GM19351 (cell line): ENCODE results near the gene ARHGEF28.

Experiments used
- ATAC-seq: cut with Tn5 transposase; IDR thresholded peaks from one replicate; pipeline ENCODE4 v1.9.1; 2021; ENCODE audit warnings: mild to moderate bottlenecking, moderate library complexity; ENCODE audit not compliant: unreplicated experiment

Gene ARHGEF28

GRCh38 chr5:73812962-73813588 is 187.1 kb downstream of the ARHGEF28 start:
- ATAC-seq: no peak

- ATAC-seq: no peak
Measured at GRCh38 chr5:73814233-73814846, 188.3 kb downstream of the ARHGEF28 start.

- no peak for ATAC-seq
Measured at GRCh38 chr5:73815631-73816030, 189.6 kb downstream of the ARHGEF28 start.

- no peak for ATAC-seq
Measured at GRCh38 chr5:73816656-73817420, 190.8 kb downstream of the ARHGEF28 start.

GRCh38 chr5:73818357-73818756 is 192.4 kb downstream of the ARHGEF28 start:
- no peak for ATAC-seq

- ATAC-seq: no peak
Measured at GRCh38 chr5:73820326-73820725, 194.3 kb downstream of the ARHGEF28 start.

- no peak for ATAC-seq
Measured at GRCh38 chr5:73821003-73821402, 195.0 kb downstream of the ARHGEF28 start.

GRCh38 chr5:73822278-73822988 is 196.4 kb downstream of the ARHGEF28 start:
- no peak for ATAC-seq

- no peak for ATAC-seq
Measured at GRCh38 chr5:73822989-73823339, 197.0 kb downstream of the ARHGEF28 start.

- ATAC-seq: no peak
Measured at GRCh38 chr5:73823508-73823925, 197.5 kb downstream of the ARHGEF28 start.

- no peak for ATAC-seq
Measured at GRCh38 chr5:73825199-73825598, 199.2 kb downstream of the ARHGEF28 start.

- no peak for ATAC-seq
Measured at GRCh38 chr5:73825736-73826135, 199.7 kb downstream of the ARHGEF28 start.

- ATAC-seq: no peak
Measured at GRCh38 chr5:73826301-73827105, 200.5 kb downstream of the ARHGEF28 start.

GRCh38 chr5:73827106-73827450 is 201.1 kb downstream of the ARHGEF28 start:
- ATAC-seq: no peak

GRCh38 chr5:73828465-73828864 is 202.5 kb downstream of the ARHGEF28 start:
- no peak for ATAC-seq

GRCh38 chr5:73830646-73831045 is 204.7 kb downstream of the ARHGEF28 start:
- ATAC-seq: no peak

- no peak for ATAC-seq
Measured at GRCh38 chr5:73831066-73831465, 205.1 kb downstream of the ARHGEF28 start.

- ATAC-seq: no peak
Measured at GRCh38 chr5:73834693-73835092, 208.7 kb downstream of the ARHGEF28 start.

GRCh38 chr5:73835726-73836125 is 209.7 kb downstream of the ARHGEF28 start:
- no peak for ATAC-seq

GRCh38 chr5:73836607-73837006 is 210.6 kb downstream of the ARHGEF28 start:
- no peak for ATAC-seq

GRCh38 chr5:73838901-73839300 is 212.9 kb downstream of the ARHGEF28 start:
- no peak for ATAC-seq
